GM21367 (cell line): ENCODE measurements around the gene VIPR2.

ENCODE experiments used
- ATAC-seq: cut with Tn5 transposase; IDR thresholded peaks from one replicate; pipeline ENCODE4 v1.9.1; 2021; ENCODE audit not compliant: unreplicated experiment

Gene VIPR2

GRCh38 chr7:159047536-159047935 is 97.1 kb downstream of the VIPR2 start:
- ATAC-seq = no peak

- ATAC-seq = no peak
Observed at GRCh38 chr7:159046300-159046699, 98.4 kb downstream of the VIPR2 start.

GRCh38 chr7:159045839-159046238 is 98.8 kb downstream of the VIPR2 start:
- ATAC-seq = no peak

- ATAC-seq = no peak
Observed at GRCh38 chr7:159042581-159043101, 102.0 kb downstream of the VIPR2 start.

GRCh38 chr7:159042103-159042502 is 102.6 kb downstream of the VIPR2 start:
- no peak for ATAC-seq

GRCh38 chr7:159040912-159041711 is 103.6 kb downstream of the VIPR2 start:
- no peak for ATAC-seq

- ATAC-seq = no peak
Observed at GRCh38 chr7:159040146-159040545, 104.5 kb downstream of the VIPR2 start.

- no peak for ATAC-seq
Observed at GRCh38 chr7:159039716-159040115, 105.0 kb downstream of the VIPR2 start.

GRCh38 chr7:159038066-159038465 is 106.6 kb downstream of the VIPR2 start:
- no peak for ATAC-seq

- ATAC-seq = no peak
Observed at GRCh38 chr7:159036916-159037605, 107.6 kb downstream of the VIPR2 start.

- ATAC-seq = no peak
Observed at GRCh38 chr7:159035571-159036073, 109.0 kb downstream of the VIPR2 start.

- ATAC-seq = no peak
Observed at GRCh38 chr7:159034988-159035387, 109.7 kb downstream of the VIPR2 start.

- ATAC-seq = no peak
Observed at GRCh38 chr7:159034394-159034793, 110.3 kb downstream of the VIPR2 start.

- no peak for ATAC-seq
Observed at GRCh38 chr7:159033956-159034355, 110.7 kb downstream of the VIPR2 start.

GRCh38 chr7:159033473-159033825 is 111.2 kb downstream of the VIPR2 start:
- ATAC-seq = no peak

GRCh38 chr7:159032753-159033472 is 111.8 kb downstream of the VIPR2 start:
- no peak for ATAC-seq

- no peak for ATAC-seq
Observed at GRCh38 chr7:159032322-159032721, 112.3 kb downstream of the VIPR2 start.

GRCh38 chr7:159031750-159032149 is 112.9 kb downstream of the VIPR2 start:
- no peak for ATAC-seq

GRCh38 chr7:159031135-159031701 is 113.4 kb downstream of the VIPR2 start:
- ATAC-seq = no peak

GRCh38 chr7:159030490-159031134 is 114.1 kb downstream of the VIPR2 start:
- ATAC-seq = no peak
